SK-N-SH treated with all-trans-retinoic acid at 6 μM for 48 hours (cell line): Measurements from ENCODE around the gene COL4A1.

Experiments
- ATAC-seq: fragments of 200-7000 bp; cut with Tn5 transposase; 3 replicates; pipeline ENCODE4 v1.9.1; 2020; ENCODE audit warnings: mild to moderate bottlenecking, moderate library complexity
- ARNTL ChIP-seq: fragments of 450-650 bp; formaldehyde crosslinking; IDR thresholded peaks from 2 replicates; pipeline ENCODE4 v1.5.0; 2020; ENCODE audit warnings: low read depth, mild to moderate bottlenecking, moderate library complexity, borderline replicate concordance
- BACH2 ChIP-seq: fragments of 250-450 bp; sonication (Bioruptor Pico); IDR thresholded peaks from 2 replicates; pipeline ENCODE4 v1.9.0; 2021; ENCODE audit warnings: mild to moderate bottlenecking, borderline replicate concordance
- CSDC2 ChIP-seq: fragments of 250-450 bp; sonication (Bioruptor Pico); IDR thresholded peaks from 2 replicates; pipeline ENCODE4 v1.5.0; 2020; ENCODE audit warnings: mild to moderate bottlenecking, moderate library complexity
- ESRRG ChIP-seq: fragments of 250-450 bp; sonication (Bioruptor Pico); IDR thresholded peaks from 2 replicates; pipeline ENCODE4 v1.6.1; 2021; ENCODE audit warnings: mild to moderate bottlenecking
- GLIS3 ChIP-seq: fragments of 250-450 bp; sonication (Bioruptor Pico); IDR thresholded peaks from 2 replicates; pipeline ENCODE4 v1.5.0; 2020; ENCODE audit warnings: mild to moderate bottlenecking, moderate library complexity
- ISL1 ChIP-seq: fragments of 250-450 bp; sonication (Bioruptor Pico); IDR thresholded peaks from 2 replicates; pipeline ENCODE4 v2.1.2; 2022; ENCODE audit warnings: mild to moderate bottlenecking, moderate library complexity
- OSR1 ChIP-seq: fragments of 250-450 bp; sonication (Bioruptor Pico); IDR thresholded peaks from 2 replicates; pipeline ENCODE4 v1.8.0; 2022; ENCODE audit warnings: moderate library complexity, mild to moderate bottlenecking, inconsistent platforms
- PPARA ChIP-seq: fragments of 250-450 bp; sonication (Bioruptor Pico); IDR thresholded peaks from 2 replicates; pipeline ENCODE4 v1.5.0; 2020; ENCODE audit warnings: mild to moderate bottlenecking, borderline replicate concordance
- SNAI2 ChIP-seq: fragments of 250-450 bp; sonication (Bioruptor Pico); IDR thresholded peaks from 2 replicates; pipeline ENCODE4 v1.5.0; 2020; ENCODE audit warnings: mild to moderate bottlenecking, moderate library complexity
- TCF4 ChIP-seq: fragments of 250-450 bp; sonication (Bioruptor Pico); IDR thresholded peaks from 2 replicates; pipeline ENCODE4 v1.8.0; 2021; ENCODE audit warnings: mild to moderate bottlenecking, moderate library complexity, borderline replicate concordance
- TOX ChIP-seq: fragments of 250-450 bp; sonication (Bioruptor Pico); IDR thresholded peaks from 2 replicates; pipeline ENCODE4 v1.8.0; 2021; ENCODE audit warnings: mild to moderate bottlenecking, moderate library complexity, borderline replicate concordance
- ZC3H10 ChIP-seq: fragments of 250-450 bp; sonication (Bioruptor Pico); IDR thresholded peaks from 2 replicates; pipeline ENCODE4 v1.5.1; 2021; ENCODE audit warnings: mild to moderate bottlenecking, moderate library complexity
- ZFP30 ChIP-seq: fragments of 450-650 bp; formaldehyde crosslinking; IDR thresholded peaks from 2 replicates; pipeline ENCODE4 v1.5.0; 2022; ENCODE audit warnings: mild to moderate bottlenecking, moderate library complexity
- ZNF565 ChIP-seq: fragments of 450-650 bp; formaldehyde crosslinking; conservative IDR thresholded peaks from 2 replicates; pipeline ENCODE4 v1.5.0; 2020; ENCODE audit warnings: low read depth, mild to moderate bottlenecking, moderate library complexity
- ZNF70 ChIP-seq: fragments of 450-650 bp; formaldehyde crosslinking; IDR thresholded peaks from 2 replicates; pipeline ENCODE4 v1.5.0; 2020; ENCODE audit warnings: mild to moderate bottlenecking, moderate library complexity
- ZNF8 ChIP-seq: fragments of 450-650 bp; formaldehyde crosslinking; IDR thresholded peaks from 2 replicates; pipeline ENCODE4 v1.5.0; 2020; ENCODE audit warnings: mild to moderate bottlenecking, moderate library complexity
- TF ChIP-seq, protein P1 (sequence below): fragments of 250-450 bp; sonication (Bioruptor Pico); IDR thresholded peaks from 2 replicates; pipeline ENCODE4 v1.8.0; 2020; ENCODE audit warnings: mild to moderate bottlenecking, moderate library complexity, borderline replicate concordance
- TF ChIP-seq, protein P2 (sequence below): fragments of 250-450 bp; sonication (Bioruptor Pico); IDR thresholded peaks from 2 replicates; pipeline ENCODE4 v1.5.1; 2020; ENCODE audit warnings: low read depth, mild to moderate bottlenecking, moderate library complexity
- TF ChIP-seq, protein P3 (sequence below): fragments of 250-450 bp; sonication (Bioruptor Pico); IDR thresholded peaks from 2 replicates; pipeline ENCODE4 v1.5.1; 2021; ENCODE audit warnings: mild to moderate bottlenecking, moderate library complexity
- TF ChIP-seq, protein P4 (sequence below): fragments of 250-450 bp; sonication (Bioruptor Pico); IDR thresholded peaks from 2 replicates; pipeline ENCODE4 v1.8.0; 2021; ENCODE audit warnings: low read depth, mild to moderate bottlenecking, moderate library complexity, borderline replicate concordance
- TF ChIP-seq, protein P5 (sequence below): fragments of 250-450 bp; sonication (Bioruptor Pico); IDR thresholded peaks from 2 replicates; pipeline ENCODE4 v1.5.0; 2020; ENCODE audit warnings: mild to moderate bottlenecking, moderate library complexity

COL4A1 gene

DNA sequence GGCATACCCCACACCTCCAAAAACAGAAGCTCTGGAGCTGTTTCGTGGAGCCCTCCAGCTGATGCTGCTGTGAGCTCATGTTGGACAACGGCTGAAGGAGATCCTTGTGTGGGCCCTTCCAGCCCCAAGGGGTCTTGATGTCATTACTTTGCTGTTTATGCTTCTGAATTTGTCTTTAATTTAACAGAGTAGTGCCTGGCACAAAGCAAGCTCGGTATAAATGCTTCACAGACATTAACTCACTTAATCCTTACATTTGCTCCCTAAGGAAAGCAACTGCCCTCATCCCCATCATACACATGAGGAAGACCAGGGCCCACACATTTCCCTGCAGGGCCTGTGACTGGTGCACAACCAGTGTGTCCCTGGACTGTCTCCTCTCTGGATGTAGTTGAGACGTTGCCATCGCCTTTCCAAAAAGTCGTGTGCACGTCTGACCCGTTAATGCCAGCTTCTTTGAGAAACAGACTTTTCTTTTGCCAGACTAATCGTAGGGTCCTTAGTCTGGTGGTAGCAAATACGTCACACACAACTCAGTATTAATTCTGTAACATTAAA is 7.6 kb downstream of the COL4A1 start:
- no peak for TF ChIP-seq ZNF70 (CRISPR knock-in tag)
- no peak for TF ChIP-seq OSR1 (CRISPR knock-in tag)
- no peak for TF ChIP-seq ISL1 (CRISPR knock-in tag)
- TF ChIP-seq TOX (CRISPR knock-in tag) = no peak
- TF ChIP-seq ZNF565 (CRISPR knock-in tag) = no peak
- TF ChIP-seq, protein P1, sequence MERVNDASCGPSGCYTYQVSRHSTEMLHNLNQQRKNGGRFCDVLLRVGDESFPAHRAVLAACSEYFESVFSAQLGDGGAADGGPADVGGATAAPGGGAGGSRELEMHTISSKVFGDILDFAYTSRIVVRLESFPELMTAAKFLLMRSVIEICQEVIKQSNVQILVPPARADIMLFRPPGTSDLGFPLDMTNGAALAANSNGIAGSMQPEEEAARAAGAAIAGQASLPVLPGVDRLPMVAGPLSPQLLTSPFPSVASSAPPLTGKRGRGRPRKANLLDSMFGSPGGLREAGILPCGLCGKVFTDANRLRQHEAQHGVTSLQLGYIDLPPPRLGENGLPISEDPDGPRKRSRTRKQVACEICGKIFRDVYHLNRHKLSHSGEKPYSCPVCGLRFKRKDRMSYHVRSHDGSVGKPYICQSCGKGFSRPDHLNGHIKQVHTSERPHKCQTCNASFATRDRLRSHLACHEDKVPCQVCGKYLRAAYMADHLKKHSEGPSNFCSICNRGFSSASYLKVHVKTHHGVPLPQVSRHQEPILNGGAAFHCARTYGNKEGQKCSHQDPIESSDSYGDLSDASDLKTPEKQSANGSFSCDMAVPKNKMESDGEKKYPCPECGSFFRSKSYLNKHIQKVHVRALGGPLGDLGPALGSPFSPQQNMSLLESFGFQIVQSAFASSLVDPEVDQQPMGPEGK (CRISPR knock-in tag) = no peak
- no peak for TF ChIP-seq ZFP30
- no peak for TF ChIP-seq ESRRG (CRISPR knock-in tag)
- TF ChIP-seq PPARA (CRISPR knock-in tag) = no peak
- TF ChIP-seq CSDC2 (CRISPR knock-in tag) = no peak
- TF ChIP-seq GLIS3 (CRISPR knock-in tag) = no peak
- TF ChIP-seq, protein P2, sequence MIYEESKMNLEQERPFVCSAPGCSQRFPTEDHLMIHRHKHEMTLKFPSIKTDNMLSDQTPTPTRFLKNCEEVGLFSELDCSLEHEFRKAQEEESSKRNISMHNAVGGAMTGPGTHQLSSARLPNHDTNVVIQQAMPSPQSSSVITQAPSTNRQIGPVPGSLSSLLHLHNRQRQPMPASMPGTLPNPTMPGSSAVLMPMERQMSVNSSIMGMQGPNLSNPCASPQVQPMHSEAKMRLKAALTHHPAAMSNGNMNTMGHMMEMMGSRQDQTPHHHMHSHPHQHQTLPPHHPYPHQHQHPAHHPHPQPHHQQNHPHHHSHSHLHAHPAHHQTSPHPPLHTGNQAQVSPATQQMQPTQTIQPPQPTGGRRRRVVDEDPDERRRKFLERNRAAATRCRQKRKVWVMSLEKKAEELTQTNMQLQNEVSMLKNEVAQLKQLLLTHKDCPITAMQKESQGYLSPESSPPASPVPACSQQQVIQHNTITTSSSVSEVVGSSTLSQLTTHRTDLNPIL = no peak
- TF ChIP-seq ARNTL = no peak
- TF ChIP-seq ZNF8 (CRISPR knock-in tag) = no peak
- ATAC-seq = no peak

DNA sequence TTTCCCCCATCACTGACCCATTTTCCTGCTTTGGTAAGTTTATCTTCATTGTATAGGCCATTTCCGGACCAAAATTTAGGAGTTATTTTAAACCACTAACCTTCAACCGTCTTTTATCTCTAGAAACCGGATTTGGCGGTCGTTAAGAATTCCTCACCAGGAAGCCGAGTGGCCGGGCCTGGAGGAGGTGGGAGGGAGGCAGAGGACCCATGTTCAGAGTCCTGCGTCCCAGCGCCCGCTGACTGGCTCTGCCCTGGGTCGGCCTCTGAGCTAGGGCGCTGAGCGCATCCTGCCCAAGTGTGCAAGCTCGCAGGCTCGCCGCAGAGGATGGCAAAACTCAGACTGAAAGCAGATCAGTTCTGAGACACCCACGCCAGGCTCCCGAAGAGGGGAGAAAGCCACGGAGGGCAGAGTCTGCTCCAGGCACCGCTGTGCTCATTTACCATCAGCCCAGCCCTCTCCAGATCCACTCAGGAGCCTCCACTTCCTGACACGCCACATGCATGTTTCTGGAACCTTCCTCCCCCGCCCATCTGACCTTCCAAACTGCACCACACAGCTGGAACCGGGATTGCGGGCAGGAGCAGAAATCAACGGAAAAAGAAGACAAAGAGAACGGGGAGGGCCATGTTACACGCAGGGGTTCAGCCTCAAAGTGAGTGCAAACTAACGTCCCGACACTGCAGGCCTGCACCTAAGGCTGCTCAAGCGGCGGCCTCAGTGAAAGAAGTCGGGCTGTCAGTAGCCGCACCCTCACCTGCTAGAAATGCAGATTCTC is 8.3 kb downstream of the COL4A1 start:
- TF ChIP-seq TCF4 (CRISPR knock-in tag) (no peak), ZFP30 (no peak), CSDC2 (CRISPR knock-in tag) (no peak), TOX (CRISPR knock-in tag) (no peak), ZNF565 (CRISPR knock-in tag) (no peak), ZNF70 (CRISPR knock-in tag) (no peak), ARNTL (no peak), BACH2 (no peak), ISL1 (CRISPR knock-in tag) (no peak), SNAI2 (CRISPR knock-in tag) (no peak), PPARA (CRISPR knock-in tag) (no peak), GLIS3 (CRISPR knock-in tag) (no peak), ZC3H10 (no peak)
- TF ChIP-seq, protein P3, sequence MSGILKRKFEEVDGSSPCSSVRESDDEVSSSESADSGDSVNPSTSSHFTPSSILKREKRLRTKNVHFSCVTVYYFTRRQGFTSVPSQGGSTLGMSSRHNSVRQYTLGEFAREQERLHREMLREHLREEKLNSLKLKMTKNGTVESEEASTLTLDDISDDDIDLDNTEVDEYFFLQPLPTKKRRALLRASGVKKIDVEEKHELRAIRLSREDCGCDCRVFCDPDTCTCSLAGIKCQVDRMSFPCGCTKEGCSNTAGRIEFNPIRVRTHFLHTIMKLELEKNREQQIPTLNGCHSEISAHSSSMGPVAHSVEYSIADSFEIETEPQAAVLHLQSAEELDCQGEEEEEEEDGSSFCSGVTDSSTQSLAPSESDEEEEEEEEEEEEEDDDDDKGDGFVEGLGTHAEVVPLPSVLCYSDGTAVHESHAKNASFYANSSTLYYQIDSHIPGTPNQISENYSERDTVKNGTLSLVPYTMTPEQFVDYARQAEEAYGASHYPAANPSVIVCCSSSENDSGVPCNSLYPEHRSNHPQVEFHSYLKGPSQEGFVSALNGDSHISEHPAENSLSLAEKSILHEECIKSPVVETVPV = no peak
- TF ChIP-seq, protein P2 = no peak
- TF ChIP-seq, protein P4, sequence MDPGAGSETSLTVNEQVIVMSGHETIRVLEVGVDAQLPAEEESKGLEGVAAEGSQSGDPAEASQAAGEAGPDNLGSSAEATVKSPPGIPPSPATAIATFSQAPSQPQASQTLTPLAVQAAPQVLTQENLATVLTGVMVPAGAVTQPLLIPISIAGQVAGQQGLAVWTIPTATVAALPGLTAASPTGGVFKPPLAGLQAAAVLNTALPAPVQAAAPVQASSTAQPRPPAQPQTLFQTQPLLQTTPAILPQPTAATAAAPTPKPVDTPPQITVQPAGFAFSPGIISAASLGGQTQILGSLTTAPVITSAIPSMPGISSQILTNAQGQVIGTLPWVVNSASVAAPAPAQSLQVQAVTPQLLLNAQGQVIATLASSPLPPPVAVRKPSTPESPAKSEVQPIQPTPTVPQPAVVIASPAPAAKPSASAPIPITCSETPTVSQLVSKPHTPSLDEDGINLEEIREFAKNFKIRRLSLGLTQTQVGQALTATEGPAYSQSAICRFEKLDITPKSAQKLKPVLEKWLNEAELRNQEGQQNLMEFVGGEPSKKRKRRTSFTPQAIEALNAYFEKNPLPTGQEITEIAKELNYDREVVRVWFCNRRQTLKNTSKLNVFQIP (CRISPR knock-in tag) = no peak
- TF ChIP-seq, protein P1 (CRISPR knock-in tag) = no peak
- TF ChIP-seq, protein P5, sequence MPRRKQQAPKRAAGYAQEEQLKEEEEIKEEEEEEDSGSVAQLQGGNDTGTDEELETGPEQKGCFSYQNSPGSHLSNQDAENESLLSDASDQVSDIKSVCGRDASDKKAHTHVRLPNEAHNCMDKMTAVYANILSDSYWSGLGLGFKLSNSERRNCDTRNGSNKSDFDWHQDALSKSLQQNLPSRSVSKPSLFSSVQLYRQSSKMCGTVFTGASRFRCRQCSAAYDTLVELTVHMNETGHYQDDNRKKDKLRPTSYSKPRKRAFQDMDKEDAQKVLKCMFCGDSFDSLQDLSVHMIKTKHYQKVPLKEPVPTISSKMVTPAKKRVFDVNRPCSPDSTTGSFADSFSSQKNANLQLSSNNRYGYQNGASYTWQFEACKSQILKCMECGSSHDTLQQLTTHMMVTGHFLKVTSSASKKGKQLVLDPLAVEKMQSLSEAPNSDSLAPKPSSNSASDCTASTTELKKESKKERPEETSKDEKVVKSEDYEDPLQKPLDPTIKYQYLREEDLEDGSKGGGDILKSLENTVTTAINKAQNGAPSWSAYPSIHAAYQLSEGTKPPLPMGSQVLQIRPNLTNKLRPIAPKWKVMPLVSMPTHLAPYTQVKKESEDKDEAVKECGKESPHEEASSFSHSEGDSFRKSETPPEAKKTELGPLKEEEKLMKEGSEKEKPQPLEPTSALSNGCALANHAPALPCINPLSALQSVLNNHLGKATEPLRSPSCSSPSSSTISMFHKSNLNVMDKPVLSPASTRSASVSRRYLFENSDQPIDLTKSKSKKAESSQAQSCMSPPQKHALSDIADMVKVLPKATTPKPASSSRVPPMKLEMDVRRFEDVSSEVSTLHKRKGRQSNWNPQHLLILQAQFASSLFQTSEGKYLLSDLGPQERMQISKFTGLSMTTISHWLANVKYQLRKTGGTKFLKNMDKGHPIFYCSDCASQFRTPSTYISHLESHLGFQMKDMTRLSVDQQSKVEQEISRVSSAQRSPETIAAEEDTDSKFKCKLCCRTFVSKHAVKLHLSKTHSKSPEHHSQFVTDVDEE (CRISPR knock-in tag) = no peak
- no peak for ATAC-seq
